HG03457 (cell line): Measurements from ENCODE around the gene SLC22A13.
"Not testable (repeated sequence)": the region's sequence is repeated elsewhere in the genome, so short reads cannot be mapped to it uniquely, and the experiment has no call there.

Experiments used
- ATAC-seq: cut with Tn5 transposase; IDR thresholded peaks from one replicate; pipeline ENCODE4 v1.9.1; 2021; ENCODE audit warnings: moderate number of reproducible peaks; ENCODE audit not compliant: unreplicated experiment

Gene SLC22A13

GRCh38 chr3:38264353-38264771 lies 1.2 kb upstream of the SLC22A13 start:
- no peak for ATAC-seq

GRCh38 chr3:38264779-38265178 lies 833 bp upstream of the SLC22A13 start:
- ATAC-seq = no peak

- ATAC-seq = no peak
Observed at GRCh38 chr3:38266810-38267209, 1.2 kb downstream of the SLC22A13 start.

GRCh38 chr3:38267662-38268061 lies 2.0 kb downstream of the SLC22A13 start:
- no peak for ATAC-seq

GRCh38 chr3:38268087-38268486 lies 2.5 kb downstream of the SLC22A13 start:
- no peak for ATAC-seq

GRCh38 chr3:38268522-38268921 lies 2.9 kb downstream of the SLC22A13 start:
- no peak for ATAC-seq

- ATAC-seq = no peak
Observed at GRCh38 chr3:38270606-38271005, 5.0 kb downstream of the SLC22A13 start.

- no peak for ATAC-seq
Observed at GRCh38 chr3:38271553-38271952, 5.9 kb downstream of the SLC22A13 start.

- no peak for ATAC-seq
Observed at GRCh38 chr3:38274864-38275649, 9.4 kb downstream of the SLC22A13 start.

- no peak for ATAC-seq
Observed at GRCh38 chr3:38275658-38276057, 10.0 kb downstream of the SLC22A13 start.

GRCh38 chr3:38276081-38276916 lies 10.7 kb downstream of the SLC22A13 start:
- ATAC-seq = no peak

- ATAC-seq = no peak
Observed at GRCh38 chr3:38276917-38277630, 11.5 kb downstream of the SLC22A13 start.

GRCh38 chr3:38278841-38279240 lies 13.2 kb downstream of the SLC22A13 start:
- no peak for ATAC-seq

GRCh38 chr3:38281895-38282686 lies 16.5 kb downstream of the SLC22A13 start, which contains the start of gene SLC22A14:
TSS of gene SLC22A14 (plus strand) at chr3:38282294. CDS start at chr3:38306027, 23,733 bp downstream.
- ATAC-seq = no peak

- no peak for ATAC-seq
Observed at GRCh38 chr3:38283810-38284755, 18.5 kb downstream of the SLC22A13 start.

GRCh38 chr3:38284756-38285150 lies 19.1 kb downstream of the SLC22A13 start:
- no peak for ATAC-seq

- ATAC-seq = not testable (repeated sequence)
Observed at GRCh38 chr3:38289286-38290217, 23.9 kb downstream of the SLC22A13 start.

- ATAC-seq = not testable (repeated sequence)
Observed at GRCh38 chr3:38297053-38297452, 31.4 kb downstream of the SLC22A13 start.
